Astrocyte (in vitro differentiated cells and primary cell): ENCODE data around the gene KRTAP9-2.
"Not testable (repeated sequence)": the region's sequence is repeated elsewhere in the genome, so short reads cannot be mapped to it uniquely, and the experiment has no call there.

ENCODE experiments used
- EZH2 ChIP-seq: IDR thresholded peaks from 2 replicates; pipeline ENCODE4 v1.6.1; 2012; ENCODE audit warnings: mild to moderate bottlenecking, low read length, inconsistent platforms; ENCODE audit not compliant: insufficient read depth
- TF ChIP-seq, protein P1 (sequence below): IDR thresholded peaks from 2 replicates; pipeline ENCODE4 v1.5.1; 2011; ENCODE audit warnings: low read depth, mild to moderate bottlenecking, inconsistent platforms, low read length, moderate library complexity; ENCODE audit not compliant: insufficient read depth

DNA sequence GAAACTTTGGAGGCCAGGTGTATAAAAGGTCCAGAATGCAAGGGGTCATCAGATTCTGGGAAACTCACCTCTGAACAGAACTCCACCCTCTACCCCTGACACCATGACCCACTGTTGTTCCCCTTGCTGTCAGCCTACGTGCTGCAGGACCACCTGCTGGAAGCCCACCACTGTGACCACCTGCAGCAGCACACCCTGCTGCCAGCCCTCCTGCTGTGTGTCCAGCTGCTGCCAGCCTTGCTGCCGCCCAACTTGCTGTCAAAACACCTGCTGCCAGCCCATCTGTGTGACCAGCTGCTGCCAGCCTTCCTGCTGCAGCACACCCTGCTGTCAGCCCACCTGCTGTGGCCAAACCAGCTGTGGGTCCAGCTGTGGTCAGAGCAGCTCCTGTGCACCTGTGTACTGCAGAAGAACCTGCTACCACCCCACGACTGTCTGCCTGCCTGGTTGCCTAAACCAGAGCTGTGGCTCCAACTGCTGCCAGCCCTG lies 11.5 kb downstream of the KRTAP9-2 start, which contains the start of gene KRTAP9-8:
- TF ChIP-seq, protein P1, sequence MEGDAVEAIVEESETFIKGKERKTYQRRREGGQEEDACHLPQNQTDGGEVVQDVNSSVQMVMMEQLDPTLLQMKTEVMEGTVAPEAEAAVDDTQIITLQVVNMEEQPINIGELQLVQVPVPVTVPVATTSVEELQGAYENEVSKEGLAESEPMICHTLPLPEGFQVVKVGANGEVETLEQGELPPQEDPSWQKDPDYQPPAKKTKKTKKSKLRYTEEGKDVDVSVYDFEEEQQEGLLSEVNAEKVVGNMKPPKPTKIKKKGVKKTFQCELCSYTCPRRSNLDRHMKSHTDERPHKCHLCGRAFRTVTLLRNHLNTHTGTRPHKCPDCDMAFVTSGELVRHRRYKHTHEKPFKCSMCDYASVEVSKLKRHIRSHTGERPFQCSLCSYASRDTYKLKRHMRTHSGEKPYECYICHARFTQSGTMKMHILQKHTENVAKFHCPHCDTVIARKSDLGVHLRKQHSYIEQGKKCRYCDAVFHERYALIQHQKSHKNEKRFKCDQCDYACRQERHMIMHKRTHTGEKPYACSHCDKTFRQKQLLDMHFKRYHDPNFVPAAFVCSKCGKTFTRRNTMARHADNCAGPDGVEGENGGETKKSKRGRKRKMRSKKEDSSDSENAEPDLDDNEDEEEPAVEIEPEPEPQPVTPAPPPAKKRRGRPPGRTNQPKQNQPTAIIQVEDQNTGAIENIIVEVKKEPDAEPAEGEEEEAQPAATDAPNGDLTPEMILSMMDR: not testable (repeated sequence)
- not testable (repeated sequence) for TF ChIP-seq EZH2
